Measurements from ENCODE around the gene GALNT10.

The GALNT10 gene

DNA sequence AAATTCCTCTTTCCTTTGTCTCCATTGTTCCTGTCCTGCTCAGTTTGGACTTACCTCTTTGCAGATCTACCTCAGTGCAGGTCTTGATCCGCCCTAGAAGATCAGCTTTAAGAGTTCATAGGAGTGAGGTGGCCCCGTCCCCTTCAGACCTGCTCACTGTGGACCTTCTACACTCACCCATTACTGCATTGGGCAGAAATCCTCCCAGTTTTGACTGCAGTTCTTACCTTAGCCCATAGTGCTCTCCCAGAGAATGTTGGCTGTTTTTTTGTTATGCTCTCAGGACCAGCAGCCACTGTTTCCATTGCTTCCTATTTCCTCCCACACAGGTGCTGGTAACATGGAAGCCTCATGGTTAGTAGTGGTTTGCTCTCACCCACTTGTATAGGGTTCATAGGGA, 63.3 kb downstream of the GALNT10 start:
- TF ChIP-seq, protein P1, sequence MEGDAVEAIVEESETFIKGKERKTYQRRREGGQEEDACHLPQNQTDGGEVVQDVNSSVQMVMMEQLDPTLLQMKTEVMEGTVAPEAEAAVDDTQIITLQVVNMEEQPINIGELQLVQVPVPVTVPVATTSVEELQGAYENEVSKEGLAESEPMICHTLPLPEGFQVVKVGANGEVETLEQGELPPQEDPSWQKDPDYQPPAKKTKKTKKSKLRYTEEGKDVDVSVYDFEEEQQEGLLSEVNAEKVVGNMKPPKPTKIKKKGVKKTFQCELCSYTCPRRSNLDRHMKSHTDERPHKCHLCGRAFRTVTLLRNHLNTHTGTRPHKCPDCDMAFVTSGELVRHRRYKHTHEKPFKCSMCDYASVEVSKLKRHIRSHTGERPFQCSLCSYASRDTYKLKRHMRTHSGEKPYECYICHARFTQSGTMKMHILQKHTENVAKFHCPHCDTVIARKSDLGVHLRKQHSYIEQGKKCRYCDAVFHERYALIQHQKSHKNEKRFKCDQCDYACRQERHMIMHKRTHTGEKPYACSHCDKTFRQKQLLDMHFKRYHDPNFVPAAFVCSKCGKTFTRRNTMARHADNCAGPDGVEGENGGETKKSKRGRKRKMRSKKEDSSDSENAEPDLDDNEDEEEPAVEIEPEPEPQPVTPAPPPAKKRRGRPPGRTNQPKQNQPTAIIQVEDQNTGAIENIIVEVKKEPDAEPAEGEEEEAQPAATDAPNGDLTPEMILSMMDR (IDR thresholded peaks at IDR 0.05; ENCODE audit: borderline replicate concordance, insufficient read depth, low read depth, low read length): no peak
- no peak overlapping the region for H3K4me3 ChIP-seq (ENCODE audit: low read depth, low read length)

DNA sequence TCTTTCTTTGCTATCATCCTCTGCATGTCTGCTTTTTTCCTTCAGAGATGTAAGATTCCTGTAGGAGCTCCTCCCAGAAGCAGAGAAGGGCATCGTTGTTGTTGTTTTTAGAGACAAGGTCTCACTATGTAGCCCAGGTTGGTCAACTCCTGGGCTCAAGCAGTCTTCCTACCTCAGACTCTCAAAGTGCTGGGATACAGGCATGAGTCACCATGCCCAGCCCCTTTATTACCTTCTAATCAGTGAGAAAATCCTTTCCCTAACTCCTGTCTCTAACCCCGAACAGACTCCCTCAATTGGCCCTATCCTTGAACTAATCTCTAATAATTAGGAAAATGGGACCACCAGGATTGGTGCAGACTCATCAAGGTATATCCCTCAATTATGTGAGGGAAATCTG, 64.4 kb downstream of the GALNT10 start:
- TF ChIP-seq, protein P1 (IDR thresholded peaks at IDR 0.05; ENCODE audit: borderline replicate concordance, insufficient read depth, low read depth, low read length): no peak
- no peak overlapping the region for H3K4me3 ChIP-seq (ENCODE audit: low read depth, low read length)

DNA sequence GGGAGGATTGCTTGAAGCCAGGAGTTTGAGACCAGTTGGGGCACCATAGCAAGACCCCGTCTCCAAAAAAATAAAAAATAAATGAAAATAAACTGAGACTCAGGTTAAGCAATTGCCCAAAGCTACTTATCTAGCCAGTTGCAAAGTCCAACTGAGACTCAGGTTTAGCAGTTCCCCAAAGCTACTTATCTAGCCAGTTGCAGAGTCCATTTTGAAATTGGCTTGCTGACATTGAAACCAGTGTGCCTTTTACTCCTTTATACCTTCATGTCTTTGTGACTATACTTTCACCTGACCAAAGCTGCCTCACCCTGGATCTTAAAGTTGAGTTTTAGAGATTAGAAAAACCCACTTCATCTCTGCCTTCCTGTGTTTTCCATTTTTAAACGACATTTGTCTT, 66.5 kb downstream of the GALNT10 start:
- H3K4me3 ChIP-seq (ENCODE audit: low read depth, low read length): no peak overlapping the region
- TF ChIP-seq, protein P1 (IDR thresholded peaks at IDR 0.05; ENCODE audit: borderline replicate concordance, insufficient read depth, low read depth, low read length): no peak

DNA sequence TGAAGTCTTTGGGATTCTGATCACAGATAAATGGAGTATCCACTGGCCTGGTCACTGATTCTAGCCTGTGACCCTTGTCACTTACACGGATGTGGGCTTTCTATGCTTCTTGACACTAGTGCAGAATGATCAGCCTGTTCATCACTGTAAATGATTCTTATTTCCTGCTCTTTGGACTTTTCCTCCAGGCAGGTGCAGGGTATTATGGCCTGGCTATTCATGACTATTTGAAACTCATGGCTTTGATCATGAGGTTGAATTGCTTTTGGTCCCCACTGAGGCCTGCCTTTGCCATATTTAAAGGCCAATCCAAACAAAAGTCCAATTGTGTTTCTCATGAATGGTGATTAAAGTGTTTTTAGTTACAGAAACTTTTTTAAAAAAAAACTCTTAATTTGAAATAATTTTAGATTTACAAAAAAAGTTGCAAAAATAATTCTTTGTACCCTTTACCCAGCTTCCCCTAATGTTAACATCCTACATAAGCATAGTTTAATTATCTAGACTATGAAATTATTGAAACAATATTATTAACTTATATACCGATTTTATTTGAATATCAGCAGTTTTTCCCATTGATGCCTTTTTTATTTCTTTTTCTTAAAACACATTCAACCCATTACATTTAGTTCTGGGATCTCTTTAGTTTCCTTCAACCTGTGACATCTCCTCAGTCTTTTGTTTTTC, 68.1 kb downstream of the GALNT10 start:
- TF ChIP-seq, protein P1 (IDR thresholded peaks at IDR 0.05; ENCODE audit: borderline replicate concordance, insufficient read depth, low read depth, low read length): no peak
- H3K4me3 ChIP-seq (ENCODE audit: low read depth, low read length): no peak overlapping the region

DNA sequence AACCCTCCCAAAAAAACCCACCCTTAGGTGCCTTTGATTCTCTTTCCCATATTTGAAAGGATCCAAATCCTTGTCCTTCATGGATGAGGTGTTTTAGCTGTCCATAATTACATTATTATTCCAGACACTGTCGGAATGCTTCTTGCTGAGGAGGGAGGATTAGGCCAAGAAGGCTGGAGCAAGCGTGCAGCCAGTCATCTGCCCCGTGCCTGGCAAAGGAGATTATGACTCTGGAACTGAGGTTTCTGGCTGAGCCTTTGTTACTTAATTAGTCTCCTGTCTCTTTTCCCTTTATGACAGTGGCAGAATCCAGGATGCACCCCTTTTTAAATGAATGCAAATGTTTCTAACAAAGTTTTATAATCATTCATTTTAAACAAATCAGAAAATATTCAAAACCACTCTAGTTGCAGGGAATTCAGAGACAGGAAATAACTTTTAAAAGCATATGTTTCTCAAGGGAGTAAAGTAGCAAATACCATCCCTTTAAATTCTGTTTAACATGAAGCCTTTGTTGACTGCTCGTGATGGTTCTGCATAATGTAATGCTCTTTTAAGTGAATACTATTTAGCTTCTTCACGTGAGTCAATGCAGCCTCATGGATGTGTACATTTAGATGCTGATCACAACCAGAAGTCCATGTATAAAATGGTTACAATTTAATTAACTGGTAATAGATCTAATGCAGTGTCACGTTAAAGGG, 69.8 kb downstream of the GALNT10 start:
- TF ChIP-seq, protein P1 (IDR thresholded peaks at IDR 0.05; ENCODE audit: borderline replicate concordance, insufficient read depth, low read depth, low read length): no peak
- H3K4me3 ChIP-seq (ENCODE audit: low read depth, low read length): no peak overlapping the region

DNA sequence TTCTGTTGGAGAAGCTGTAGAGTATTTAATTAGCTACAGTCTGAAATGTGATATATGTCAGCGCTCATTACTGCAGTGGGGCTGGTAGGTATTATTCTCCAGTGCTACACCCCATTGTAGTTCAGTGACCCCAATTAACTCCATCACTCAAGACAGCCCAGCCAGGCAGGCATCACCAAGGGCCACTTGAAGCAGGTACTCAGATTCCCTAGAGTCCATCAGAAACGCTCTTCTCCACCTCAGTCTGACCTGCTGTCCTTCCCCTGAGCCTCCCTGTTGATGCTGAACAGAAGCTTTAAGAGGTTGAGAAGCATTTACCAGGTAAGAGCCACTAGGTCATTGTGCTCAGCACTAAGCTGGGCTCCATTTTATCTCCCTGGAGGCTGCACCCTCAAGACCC, 71.8 kb downstream of the GALNT10 start:
- TF ChIP-seq, protein P1 (IDR thresholded peaks at IDR 0.05; ENCODE audit: borderline replicate concordance, insufficient read depth, low read depth, low read length): no peak

More for the DNA sequence above, 71.8 kb downstream of the GALNT10 start:
- H3K4me3 ChIP-seq (ENCODE audit: low read depth, low read length): no peak overlapping the region

All from GM12875 (cell line).